Heart left ventricle (tissue), 13 donors: ENCODE measurements around the gene EXOC3L2.

Experiments used
- POLR2A ChIP-seq, 2 donors: fragments of 450-650 bp; IDR thresholded peaks; one replicate each; pipeline ENCODE4 v1.6.1; 2017; ENCODE audit warnings: antibody characterized with exemption in 2 of 2, mild to moderate bottlenecking in 2 of 2, moderate library complexity in 2 of 2
- TF ChIP-seq, protein P1 (sequence below), 12 donors: fragments of 200-600 bp; sonication (generic) in 4 of 12; IDR thresholded peaks; one replicate each; pipeline versions ENCODE4 v1.5.0 to v1.8.0; 2018 to 2022; ENCODE audit warnings: antibody characterized with exemption in 12 of 12, mild to moderate bottlenecking in 5 of 12
- donor health status: ischemic (EF 13 %, LVEDD 7.1; RV severe dilation, severe dysfunction).
- donor health status: DM: no; HTN: yes; CAD: no.
- donor health status: DM: no; HTN: no; CAD: no.
- donor health status: ischemic (EF 25% LVEDD 6.9; RV normal size, moderate dysfunction).
- donor health status: ischemic (EF 25% LVEDD 5.7; RV mildly dilated, moderate dysfunction).
- donor health status: ischemic (EF 35%, LVEDD 5.7; RV mildly dilated, moderate dysfunction).
- donor health status: nonischemic (EF 11% LVEDD 7.7; RV severe dilation, severe dysfunction).
- donor health status: DM: yes; HTN: yes; CAD: no.
- donor health status: PGD.
- donor health status: ischemic (EF 29% LVEDD 5.4; RV normal size, mild dysfunction).
- donor health status: nonischemic (EF 23%, LVEDD 6.1; RV moderate dilation, normal function).

DNA sequence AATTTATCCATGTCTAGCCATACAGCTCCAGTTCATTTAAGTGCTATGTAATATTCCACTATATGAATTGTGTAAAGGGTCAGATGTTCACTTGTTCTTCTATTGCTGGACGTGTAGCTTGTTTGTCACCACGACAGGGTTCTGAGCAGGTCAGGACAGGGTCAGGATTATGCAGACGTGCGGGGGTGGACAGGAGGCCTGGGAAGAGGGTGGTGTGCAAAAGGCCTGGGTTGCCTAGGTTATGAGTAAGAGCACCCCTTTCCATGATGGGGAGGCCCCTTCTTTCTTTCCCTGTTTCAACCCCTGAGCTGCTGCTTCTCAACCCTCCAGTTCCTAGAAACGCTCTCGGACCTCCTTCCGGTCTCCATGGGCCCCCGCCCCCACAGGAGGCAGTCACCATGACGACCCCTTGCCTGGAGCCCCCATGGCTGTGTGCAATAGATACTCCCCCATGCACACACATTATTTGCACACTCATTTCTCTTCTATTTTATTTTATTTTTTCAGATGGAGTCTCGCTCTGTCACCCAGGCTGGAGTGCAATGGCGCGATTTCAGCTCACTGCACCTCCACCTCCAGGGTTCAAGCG lies 2.0 kb downstream of the EXOC3L2 start:
- TF ChIP-seq POLR2A (IDR thresholded peaks at IDR 0.05) = no peak
- TF ChIP-seq, protein P1, sequence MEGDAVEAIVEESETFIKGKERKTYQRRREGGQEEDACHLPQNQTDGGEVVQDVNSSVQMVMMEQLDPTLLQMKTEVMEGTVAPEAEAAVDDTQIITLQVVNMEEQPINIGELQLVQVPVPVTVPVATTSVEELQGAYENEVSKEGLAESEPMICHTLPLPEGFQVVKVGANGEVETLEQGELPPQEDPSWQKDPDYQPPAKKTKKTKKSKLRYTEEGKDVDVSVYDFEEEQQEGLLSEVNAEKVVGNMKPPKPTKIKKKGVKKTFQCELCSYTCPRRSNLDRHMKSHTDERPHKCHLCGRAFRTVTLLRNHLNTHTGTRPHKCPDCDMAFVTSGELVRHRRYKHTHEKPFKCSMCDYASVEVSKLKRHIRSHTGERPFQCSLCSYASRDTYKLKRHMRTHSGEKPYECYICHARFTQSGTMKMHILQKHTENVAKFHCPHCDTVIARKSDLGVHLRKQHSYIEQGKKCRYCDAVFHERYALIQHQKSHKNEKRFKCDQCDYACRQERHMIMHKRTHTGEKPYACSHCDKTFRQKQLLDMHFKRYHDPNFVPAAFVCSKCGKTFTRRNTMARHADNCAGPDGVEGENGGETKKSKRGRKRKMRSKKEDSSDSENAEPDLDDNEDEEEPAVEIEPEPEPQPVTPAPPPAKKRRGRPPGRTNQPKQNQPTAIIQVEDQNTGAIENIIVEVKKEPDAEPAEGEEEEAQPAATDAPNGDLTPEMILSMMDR (IDR thresholded peaks at IDR 0.05) = no peak
